GM23248 (cell line): Measurements from ENCODE around the gene PTAR1. TPM values are rescaled to one million over a fixed set of nuclear protein-coding genes. Genes with fewer than 3 reads are reported as not detected.

Experiments used
- DNase-seq: peaks from one replicate; pipeline ENCODE4 v3.0.0-alpha.2; 2015
- H2AFZ ChIP-seq: fragments of 200-600 bp; sonication (generic); 2 replicates; pipeline ENCODE4 v1.6.1; 2016; ENCODE audit warnings: antibody characterized with exemption
- H3F3A ChIP-seq: fragments of 200-600 bp; sonication (generic); 2 replicates; pipeline ENCODE4 v1.6.1; 2016; ENCODE audit warnings: mild to moderate bottlenecking, antibody characterized with exemption, mixed run types; ENCODE audit not compliant: insufficient read depth
- H3K27ac ChIP-seq: fragments of 200-600 bp; sonication (generic); 2 replicates; pipeline ENCODE4 v1.5.1; 2016; ENCODE audit warnings: mild to moderate bottlenecking
- H3K27me3 ChIP-seq: fragments of 200-600 bp; sonication (generic); replicated peaks from 2 replicates; pipeline ENCODE4 v1.6.1; 2016; ENCODE audit warnings: mild to moderate bottlenecking; ENCODE audit not compliant: insufficient read depth
- H3K36me3 ChIP-seq: fragments of 200-600 bp; sonication (generic); 2 replicates; pipeline ENCODE4 v1.6.1; 2016; ENCODE audit warnings: low read depth, mild to moderate bottlenecking
- H3K4me1 ChIP-seq: fragments of 200-600 bp; sonication (generic); 2 replicates; pipeline ENCODE4 v1.6.1; 2016; ENCODE audit warnings: mild to moderate bottlenecking; ENCODE audit not compliant: insufficient read depth
- H3K4me2 ChIP-seq: fragments of 200-600 bp; sonication (generic); one replicate; pipeline ENCODE4 v1.6.1; 2016; ENCODE audit warnings: mild to moderate bottlenecking; ENCODE audit not compliant: unreplicated experiment
- H3K4me3 ChIP-seq: fragments of 200-600 bp; sonication (generic); 2 replicates; pipeline ENCODE4 v1.5.1; 2016; ENCODE audit warnings: mild to moderate bottlenecking
- H3K79me2 ChIP-seq: fragments of 200-600 bp; sonication (generic); 2 replicates; pipeline ENCODE4 v1.6.1; 2016; ENCODE audit warnings: mild to moderate bottlenecking; ENCODE audit not compliant: insufficient read depth
- H3K9ac ChIP-seq: fragments of 200-600 bp; sonication (generic); 2 replicates; pipeline ENCODE4 v1.6.1; 2016; ENCODE audit warnings: mild to moderate bottlenecking
- H3K9me2 ChIP-seq: fragments of 200-600 bp; sonication (generic); 2 replicates; pipeline ENCODE4 v1.6.1; 2016; ENCODE audit warnings: mixed run types, mild to moderate bottlenecking, moderate library complexity; ENCODE audit not compliant: insufficient read depth
- H3K9me3 ChIP-seq: fragments of 200-600 bp; sonication (generic); one replicate; pipeline ENCODE4 v1.6.1; 2017; ENCODE audit warnings: low read depth
- H4K20me1 ChIP-seq: fragments of 200-600 bp; sonication (generic); 2 replicates; pipeline ENCODE4 v1.6.0; 2016; ENCODE audit not compliant: insufficient read depth
- EZH2 ChIP-seq: fragments of 200-600 bp; sonication (generic); IDR thresholded peaks from 2 replicates; pipeline ENCODE4 v1.6.1; 2018; ENCODE audit warnings: antibody characterized with exemption, mild to moderate bottlenecking; ENCODE audit not compliant: insufficient read depth, poor library complexity, severe bottlenecking
- EZH2phosphoT487 ChIP-seq: fragments of 200-600 bp; sonication (generic); IDR thresholded peaks from 2 replicates; pipeline ENCODE4 v1.6.1; 2018; ENCODE audit warnings: antibody characterized with exemption, moderate library complexity, mild to moderate bottlenecking, low read depth; ENCODE audit not compliant: insufficient read depth
- WGBS, 2 experiments: methylation state at CpG; one replicate each; pipeline ENCODE4 v1.1.6; 2015 to 2017; ENCODE audit warnings: low lambda C conversion rate in 2 of 2, low coverage in 1 of 2; ENCODE audit errors: missing lambda C conversion rate in 2 of 2; 5-methylcytosine and 5-hydroxymethylcytosine counted together
- in situ Hi-C: fragments of 300-500 bp; cut with MboI; formaldehyde crosslinking; loops from 2 replicates; pipeline ENCODE4 v1.15.0; 2020
- polyA plus RNA-seq: library from polyadenylated mRNA; unstranded; fragments of >200 nt; fragmentation: Nextera tagmentation; extraction: Ambion mirVana; gene quantifications from 2 replicates; pipeline ENCODE4 v1.2.1, GENCODE V29; 2016
- total RNA-seq: library from RNA; depleted of rRNA; stranded (reverse); fragments of >200 nt; shearing (Covaris generic); gene quantifications from 2 replicates; pipeline ENCODE4 v1.2.3, GENCODE V29; 2014

Gene PTAR1
- total and polyA plus RNA-seq, 2 experiments from 2014 or later = 10.8 to 57.9 TPM

- Histone ChIP-seq H3K9me3 (no peaks in the 10 kb centered on the region), H3K27ac (no peak overlapping the region), H3K4me2 (no peak overlapping the region), H4K20me1 (no peaks in the 10 kb centered on the region), H3K9ac (no peak overlapping the region), H3K79me2 (no peaks in the 10 kb centered on the region), H3K27me3 (no peaks in the 10 kb centered on the region), H3K4me3 (no peak overlapping the region), H3F3A (no peaks in the 10 kb centered on the region), H3K4me1 (no peaks in the 10 kb centered on the region), H2AFZ (no peak overlapping the region), H3K36me3 (peaks cover 30% of the 10 kb centered on the region), H3K9me2 (no peaks in the 10 kb centered on the region)
- no peak for TF ChIP-seq EZH2
- TF ChIP-seq EZH2phosphoT487 = no peak
- DNase-seq = no peak
- WGBS, 2 experiments = 92 to 94% methylated on average over 3 of the region's 3 CpGs
- in situ Hi-C loops = no loop called here
These were observed 40.4 kb downstream of the PTAR1 start for GRCh38 chr9:69719367-69719766.

- H3K9ac ChIP-seq = no peak overlapping the region
- no peaks in the 10 kb centered on the region for H3F3A ChIP-seq
- WGBS, 2 experiments = 90 to 95% methylated on average over 6 of the region's 6 CpGs
- no peak overlapping the region for H3K4me3 ChIP-seq
- H3K9me3 ChIP-seq = no peaks in the 10 kb centered on the region
- H4K20me1 ChIP-seq = no peaks in the 10 kb centered on the region
- H3K27me3 ChIP-seq = no peaks in the 10 kb centered on the region
- H3K79me2 ChIP-seq = no peaks in the 10 kb centered on the region
- in situ Hi-C loops = no loop called here
- no peak overlapping the region for H3K4me2 ChIP-seq
- H3K4me1 ChIP-seq = no peaks in the 10 kb centered on the region
- no peaks in the 10 kb centered on the region for H3K9me2 ChIP-seq
- no peak overlapping the region for H2AFZ ChIP-seq
- DNase-seq = no peak
- TF ChIP-seq EZH2 (no peak), EZH2phosphoT487 (no peak)
- H3K27ac ChIP-seq = no peak overlapping the region
- H3K36me3 ChIP-seq = peaks cover 20% of the 10 kb centered on the region
These were observed 41.6 kb downstream of the PTAR1 start for GRCh38 chr9:69718218-69718617.

- H2AFZ ChIP-seq = no peak overlapping the region
- no peaks in the 10 kb centered on the region for H3F3A ChIP-seq
- peaks cover 25% of the 10 kb centered on the region for H3K36me3 ChIP-seq
- H3K27ac ChIP-seq = no peak overlapping the region
- no peak overlapping the region for H3K4me3 ChIP-seq
- H3K9me3 ChIP-seq = no peaks in the 10 kb centered on the region
- no peaks in the 10 kb centered on the region for H3K9me2 ChIP-seq
- in situ Hi-C loops = no loop called here
- H3K4me1 ChIP-seq = no peaks in the 10 kb centered on the region
- no peaks in the 10 kb centered on the region for H3K79me2 ChIP-seq
- H3K27me3 ChIP-seq = no peaks in the 10 kb centered on the region
- H4K20me1 ChIP-seq = no peaks in the 10 kb centered on the region
- no peak overlapping the region for H3K4me2 ChIP-seq
- 97% methylated on average over 1 of the region's 1 CpG for WGBS, 2 experiments
- H3K9ac ChIP-seq = no peak overlapping the region
- TF ChIP-seq EZH2phosphoT487 (no peak), EZH2 (no peak)
- DNase-seq = no peak
These were observed 44.0 kb downstream of the PTAR1 start for GRCh38 chr9:69715825-69716224.

- no peaks in the 10 kb centered on the region for H4K20me1 ChIP-seq
- H3K4me1 ChIP-seq = no peaks in the 10 kb centered on the region
- no peak overlapping the region for H2AFZ ChIP-seq
- in situ Hi-C loops = no loop called here
- no peak overlapping the region for H3K4me2 ChIP-seq
- no peaks in the 10 kb centered on the region for H3K79me2 ChIP-seq
- no peaks in the 10 kb centered on the region for H3K9me3 ChIP-seq
- H3F3A ChIP-seq = no peaks in the 10 kb centered on the region
- no peak overlapping the region for H3K9ac ChIP-seq
- no peak for TF ChIP-seq EZH2phosphoT487
- TF ChIP-seq EZH2 = no peak
- peaks cover 25% of the 10 kb centered on the region for H3K36me3 ChIP-seq
- H3K27ac ChIP-seq = no peak overlapping the region
- no peak overlapping the region for H3K4me3 ChIP-seq
- 93 to 100% methylated on average over 3 of the region's 3 CpGs for WGBS, 2 experiments
- H3K27me3 ChIP-seq = no peaks in the 10 kb centered on the region
- no peak for DNase-seq
- no peaks in the 10 kb centered on the region for H3K9me2 ChIP-seq
These were observed 44.7 kb downstream of the PTAR1 start for GRCh38 chr9:69715096-69715495.

GRCh38 chr9:69697475-69697874, 62.3 kb downstream of the PTAR1 start:
- DNase-seq = no peak
- 80 to 85% methylated on average over 2 of the region's 2 CpGs for WGBS, 2 experiments
- H3K9me2 ChIP-seq = no peaks in the 10 kb centered on the region
- H3K4me3 ChIP-seq = no peak overlapping the region
- H3K4me1 ChIP-seq = no peaks in the 10 kb centered on the region
- H3K27me3 ChIP-seq = no peaks in the 10 kb centered on the region
- in situ Hi-C loops = no loop called here
- H3K79me2 ChIP-seq = no peaks in the 10 kb centered on the region
- no peaks in the 10 kb centered on the region; the same call in 1 of the 2 replicates for H3F3A ChIP-seq
- no peak overlapping the region for H3K27ac ChIP-seq
- H2AFZ ChIP-seq = no peak overlapping the region
- no peak overlapping the region for H3K4me2 ChIP-seq
- no peak overlapping the region for H3K9ac ChIP-seq
- H3K36me3 ChIP-seq = no peaks in the 10 kb centered on the region
- TF ChIP-seq EZH2phosphoT487 (no peak), EZH2 (no peak)
- peaks cover 4% of the 10 kb centered on the region for H3K9me3 ChIP-seq
- H4K20me1 ChIP-seq = no peaks in the 10 kb centered on the region
